WERI-Rb-1 (cell line): ENCODE results near the gene TLE4.

Experiments
- DNase-seq: peaks from one replicate; pipeline ENCODE4 v3.0.0-alpha.2; 2020
- H3K27ac ChIP-seq: fragments of 250-450 bp; sonication (Bioruptor Pico); 2 replicates; pipeline ENCODE4 v1.5.1; 2020; ENCODE audit warnings: mild to moderate bottlenecking, moderate library complexity
- H3K27me3 ChIP-seq: fragments of 250-450 bp; sonication (Bioruptor Pico); 2 replicates; pipeline ENCODE4 v1.5.1; 2021; ENCODE audit warnings: mild to moderate bottlenecking, low read depth, moderate library complexity; ENCODE audit not compliant: insufficient read depth, severe bottlenecking
- H3K36me3 ChIP-seq: fragments of 250-450 bp; sonication (Bioruptor Pico); 2 replicates; pipeline ENCODE4 v1.5.1; 2020; ENCODE audit warnings: mild to moderate bottlenecking, moderate library complexity
- H3K4me3 ChIP-seq: 2 replicates; pipeline ENCODE4 v1.5.1; 2011; ENCODE audit warnings: low read depth, mild to moderate bottlenecking, control low read depth, low read length
- H3K9me3 ChIP-seq: fragments of 250-450 bp; sonication (Bioruptor Pico); 2 replicates; pipeline ENCODE4 v1.5.1; 2021; ENCODE audit warnings: mild to moderate bottlenecking, moderate library complexity; ENCODE audit not compliant: severe bottlenecking
- CTCF ChIP-seq: IDR thresholded peaks from 2 replicates; pipeline ENCODE4 v1.5.1; 2011; ENCODE audit warnings: low read depth, mild to moderate bottlenecking, control low read depth, inconsistent platforms, low read length

The TLE4 gene

DNA sequence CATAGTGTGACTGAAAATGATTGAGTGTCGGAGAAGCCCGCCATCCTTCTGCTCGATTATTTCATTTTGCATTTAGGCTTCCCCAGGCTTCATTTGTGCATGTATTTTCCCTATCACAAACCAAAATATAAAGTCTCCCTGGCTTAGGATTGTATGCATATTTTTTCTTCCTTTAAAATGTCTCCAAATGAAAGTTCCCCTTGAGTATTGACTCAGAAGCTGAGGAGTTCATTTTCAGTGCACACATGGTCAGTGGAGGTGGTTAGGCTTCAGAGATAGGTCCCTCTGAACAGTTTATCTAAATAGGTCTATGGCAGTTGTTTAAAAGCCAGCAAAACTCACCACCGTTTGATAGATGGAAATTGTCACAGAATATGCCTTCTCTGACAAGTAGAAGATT, 97.2 kb downstream of the TLE4 start:
- no peak for TF ChIP-seq CTCF
- Histone ChIP-seq H3K36me3 (no peaks in the 10 kb centered on the region), H3K4me3 (no peak overlapping the region), H3K27ac (no peak overlapping the region), H3K27me3 (no peaks in the 10 kb centered on the region), H3K9me3 (no peaks in the 10 kb centered on the region)
- DNase-seq = no peak

GRCh38 chr9:79670269-79670961, 98.7 kb downstream of the TLE4 start:
- no peak overlapping the region for H3K27ac ChIP-seq
- H3K27me3 ChIP-seq = no peaks in the 10 kb centered on the region
- TF ChIP-seq CTCF = no peak
- H3K9me3 ChIP-seq = no peaks in the 10 kb centered on the region
- no peak for DNase-seq
- H3K4me3 ChIP-seq = no peak overlapping the region
- no peaks in the 10 kb centered on the region for H3K36me3 ChIP-seq

DNA sequence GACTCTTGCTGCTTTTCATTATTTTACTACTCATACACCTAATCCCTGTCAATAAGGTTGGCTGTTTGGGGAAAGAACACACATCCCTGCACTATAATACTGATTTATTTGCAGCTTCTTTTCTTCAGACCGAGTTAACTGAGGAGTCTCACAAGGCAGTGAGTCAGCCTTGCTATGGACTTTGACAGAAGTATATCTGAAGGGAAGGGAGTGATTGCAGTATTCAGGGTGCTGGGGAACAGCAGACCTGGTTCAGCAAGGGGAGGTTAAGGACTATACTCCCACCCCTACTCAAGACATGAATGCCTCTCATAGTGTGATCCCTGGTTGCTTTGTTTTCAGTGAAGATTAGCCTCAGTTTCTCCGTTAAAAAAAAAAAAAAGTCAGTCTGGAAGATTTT, 99.8 kb downstream of the TLE4 start:
- H3K27ac ChIP-seq = no peak overlapping the region
- no peak for TF ChIP-seq CTCF
- no peaks in the 10 kb centered on the region for H3K27me3 ChIP-seq
- H3K36me3 ChIP-seq = no peaks in the 10 kb centered on the region
- H3K9me3 ChIP-seq = no peaks in the 10 kb centered on the region
- DNase-seq = no peak
- no peak overlapping the region for H3K4me3 ChIP-seq

GRCh38 chr9:79672236-79672635, 100.5 kb downstream of the TLE4 start:
- H3K9me3 ChIP-seq = no peaks in the 10 kb centered on the region
- no peak overlapping the region for H3K27ac ChIP-seq
- no peak for TF ChIP-seq CTCF
- no peak overlapping the region for H3K4me3 ChIP-seq
- DNase-seq = no peak
- no peaks in the 10 kb centered on the region for H3K27me3 ChIP-seq
- no peaks in the 10 kb centered on the region for H3K36me3 ChIP-seq

DNA sequence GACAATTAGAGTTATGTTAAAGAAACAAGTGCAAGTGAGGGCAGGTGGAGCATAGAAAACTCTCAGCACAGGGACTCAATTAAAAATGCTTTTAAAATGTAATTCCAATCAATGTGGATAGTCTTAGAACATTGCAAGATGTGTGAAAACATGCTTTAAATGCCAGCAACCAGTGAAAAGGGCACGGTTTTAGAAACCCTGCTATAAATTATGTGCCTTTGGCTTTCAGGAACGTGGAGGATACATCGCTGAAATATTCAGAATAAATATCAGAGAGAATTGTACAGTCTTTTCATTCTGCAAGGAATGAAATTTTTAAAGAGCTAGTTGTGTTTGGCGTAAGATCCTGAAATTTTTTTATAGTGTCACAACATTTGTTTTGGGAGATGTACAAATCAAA, 101.1 kb downstream of the TLE4 start:
- H3K36me3 ChIP-seq = no peaks in the 10 kb centered on the region
- H3K4me3 ChIP-seq = no peak overlapping the region
- H3K9me3 ChIP-seq = no peaks in the 10 kb centered on the region
- TF ChIP-seq CTCF = no peak
- H3K27ac ChIP-seq = no peak overlapping the region
- no peak for DNase-seq
- no peaks in the 10 kb centered on the region for H3K27me3 ChIP-seq

GRCh38 chr9:79673614-79674013, 101.8 kb downstream of the TLE4 start:
- no peak for DNase-seq

More at GRCh38 chr9:79673614-79674013, 101.8 kb downstream of the TLE4 start:
- H3K36me3 ChIP-seq = no peaks in the 10 kb centered on the region
- no peaks in the 10 kb centered on the region for H3K27me3 ChIP-seq
- H3K27ac ChIP-seq = no peak overlapping the region
- H3K4me3 ChIP-seq = no peak overlapping the region
- TF ChIP-seq CTCF = no peak
- no peaks in the 10 kb centered on the region for H3K9me3 ChIP-seq
